IPS-NIHi11 (cell line): Measurements from ENCODE around the gene GSK3A.

Source experiments
- DNase-seq: peaks from one replicate; pipeline ENCODE4 v3.0.0; 2012; ENCODE audit warnings: mixed read lengths, low spot score

Gene GSK3A

GRCh38 chr19:42225718-42226292, 16.6 kb downstream of the GSK3A start:
- no peak for DNase-seq

DNA sequence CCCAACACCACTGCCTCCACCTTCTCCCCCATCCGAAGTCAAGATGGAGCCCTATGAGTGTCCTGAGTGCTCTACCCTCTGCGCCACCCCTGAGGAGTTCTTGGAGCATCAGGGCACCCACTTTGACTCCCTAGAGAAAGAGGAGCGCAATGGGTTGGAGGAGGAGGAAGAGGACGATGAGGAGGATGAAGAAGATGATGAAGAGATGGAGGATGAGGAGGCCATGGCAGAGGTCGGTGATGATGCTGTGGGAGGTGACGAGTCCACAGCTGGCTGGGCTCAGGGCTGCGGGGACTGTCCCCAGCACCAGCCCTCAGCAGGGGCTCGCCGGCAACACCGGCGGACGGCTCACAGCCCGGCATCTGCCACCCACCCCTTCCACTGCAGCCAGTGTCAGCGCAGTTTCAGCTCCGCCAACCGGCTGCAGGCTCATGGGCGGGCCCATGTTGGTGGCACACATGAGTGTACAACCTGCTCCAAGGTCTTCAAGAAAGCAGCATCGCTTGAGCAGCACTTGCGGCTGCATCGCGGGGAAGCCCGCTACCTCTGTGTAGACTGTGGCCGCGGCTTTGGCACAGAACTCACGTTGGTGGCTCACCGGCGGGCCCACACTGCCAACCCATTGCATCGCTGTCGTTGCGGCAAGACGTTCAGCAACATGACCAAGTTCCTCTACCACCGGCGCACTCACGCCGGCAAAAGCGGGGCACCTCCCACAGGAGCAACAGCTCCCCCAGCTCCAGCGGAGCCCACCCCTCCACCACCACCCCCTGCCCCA, 17.3 kb downstream of the GSK3A start:
- DNase-seq: no peak

- DNase-seq: no peak
Observed at GRCh38 chr19:42220751-42221097, 21.7 kb downstream of the GSK3A start.

DNA sequence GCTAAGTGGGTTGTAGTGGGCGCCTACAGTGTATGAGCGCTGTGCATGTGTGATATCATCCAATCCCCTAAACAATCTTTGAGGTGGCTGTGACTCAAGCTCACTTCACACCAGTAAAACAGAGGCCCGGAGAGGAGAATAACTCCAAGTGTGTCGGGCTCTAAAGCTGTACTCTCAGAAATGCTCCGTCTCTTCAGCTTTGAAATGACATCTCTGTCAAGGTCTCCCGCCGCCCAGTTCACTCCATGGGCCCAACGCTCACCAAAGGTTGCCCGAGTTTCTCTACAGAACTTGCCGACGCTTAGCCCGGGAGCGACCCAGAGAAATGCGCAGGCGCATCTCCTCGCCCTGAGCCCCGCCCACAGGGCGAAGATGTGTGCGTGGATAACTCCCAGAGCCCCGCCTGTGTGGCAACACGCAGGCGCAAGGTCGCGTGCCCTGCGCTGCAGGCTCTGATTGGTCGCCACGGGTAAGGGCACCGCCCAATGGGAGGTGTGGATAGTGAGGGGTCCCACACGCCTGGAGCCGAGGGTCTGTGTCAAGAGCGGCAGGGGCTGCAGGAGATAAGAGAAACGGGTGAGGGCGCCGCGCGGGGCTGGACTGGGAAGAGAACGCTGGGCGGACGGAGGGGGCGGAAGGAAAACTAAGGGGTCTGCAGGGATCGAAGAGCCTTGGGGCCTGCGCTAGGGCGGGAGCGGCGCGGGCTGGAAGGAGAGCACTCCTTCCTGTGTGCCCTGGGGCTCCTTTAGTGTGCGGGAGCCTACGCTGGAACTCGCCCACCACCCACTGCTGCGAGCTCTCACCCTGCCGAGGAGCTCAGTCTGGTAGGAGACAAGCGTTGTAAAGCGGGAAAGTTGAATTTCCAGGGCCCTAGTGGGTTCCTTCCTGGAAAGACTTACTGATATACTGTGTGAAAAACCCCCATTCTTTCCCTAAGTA, 22.3 kb downstream of the GSK3A start, which contains the start of gene ZNF526:
Gene ZNF526, plus strand, starts transcription at position 501 of the 939 bp plus-strand sequence. CDS start 4,092 bp downstream, outside the sequence.
- DNase-seq: peak; percentile 98

DNA sequence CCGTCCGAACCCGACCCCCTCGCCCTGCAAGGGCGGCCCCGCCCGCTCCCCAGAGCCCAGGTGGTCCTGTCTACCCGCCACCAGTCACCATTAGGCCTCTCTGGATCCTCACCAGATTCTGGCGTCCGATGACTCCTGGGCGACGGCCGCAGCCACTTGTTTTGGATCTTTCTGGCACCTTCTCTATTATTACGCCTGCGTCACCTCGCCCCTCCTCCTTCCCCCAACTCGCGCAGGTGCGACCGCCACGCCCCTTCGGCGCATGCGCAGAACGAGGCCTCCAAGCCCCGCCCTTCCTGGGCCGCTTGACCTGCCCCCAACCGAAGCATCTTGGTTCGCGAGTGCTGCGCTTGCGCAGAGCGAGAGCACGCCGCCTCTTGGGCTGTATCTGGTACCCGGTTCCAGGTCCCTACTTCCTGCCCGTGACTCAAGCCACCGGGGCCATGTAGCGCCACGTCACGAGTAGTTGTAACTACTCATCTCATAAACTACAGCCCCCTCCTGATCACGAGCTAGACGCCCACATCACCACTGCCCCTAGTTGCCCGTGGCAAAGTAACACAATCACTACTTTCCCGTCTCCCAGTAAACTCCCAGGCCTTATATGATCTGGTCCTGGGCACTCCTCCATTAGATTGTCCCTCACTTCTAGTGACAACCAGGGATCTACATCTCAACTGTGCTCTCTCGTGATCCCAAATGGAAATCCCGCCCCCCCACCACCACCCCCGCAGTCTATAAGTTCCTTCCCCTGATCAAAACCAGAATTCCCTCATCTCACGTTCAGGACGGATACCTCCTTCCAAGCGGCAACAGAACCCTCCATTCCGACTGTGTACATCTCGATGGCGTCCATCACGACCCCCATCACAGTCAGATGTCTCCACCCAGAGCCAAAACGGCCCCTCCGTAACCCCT, 24.6 kb downstream of the GSK3A start, which contains the start of gene DEDD2:
Gene DEDD2, minus strand, starts transcription at position 158 of the 918 bp plus-strand sequence. CDS start 670 bp downstream, outside the sequence.
- peak; percentile 88 for DNase-seq

GRCh38 chr19:42216653-42217519, 25.5 kb downstream of the GSK3A start:
- peak; percentile 79 for DNase-seq

DNA sequence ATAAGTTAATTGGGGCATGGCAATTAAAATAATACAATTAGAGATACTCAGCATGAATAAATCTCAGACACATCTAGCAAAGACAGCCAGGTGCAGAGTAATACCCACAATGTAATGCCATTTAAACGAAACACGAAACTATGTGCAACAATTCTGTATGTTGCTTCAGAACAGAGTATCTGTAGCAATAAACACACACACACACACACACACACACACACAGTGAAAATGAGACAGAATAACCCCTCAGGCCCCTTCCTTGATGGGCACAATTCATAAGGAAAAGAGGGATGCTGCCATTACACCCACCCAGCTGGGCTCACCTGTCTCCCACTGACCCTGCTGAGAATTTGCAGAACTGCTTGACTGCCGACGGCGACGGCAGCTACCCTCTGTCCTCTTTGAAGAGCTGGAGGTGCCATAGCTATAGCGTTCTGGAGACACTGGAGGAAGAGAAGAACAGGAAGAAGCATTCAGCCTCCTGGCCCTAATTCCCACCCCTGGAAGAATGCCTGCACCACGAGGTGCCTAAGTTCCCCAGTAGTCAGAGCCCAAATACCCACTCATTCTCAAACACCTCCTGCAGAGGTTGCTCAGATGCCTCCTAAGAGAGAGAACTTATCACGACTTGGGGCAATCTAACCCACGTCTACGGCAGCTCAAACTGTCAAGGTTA, 27.5 kb downstream of the GSK3A start:
- DNase-seq: no peak

DNA sequence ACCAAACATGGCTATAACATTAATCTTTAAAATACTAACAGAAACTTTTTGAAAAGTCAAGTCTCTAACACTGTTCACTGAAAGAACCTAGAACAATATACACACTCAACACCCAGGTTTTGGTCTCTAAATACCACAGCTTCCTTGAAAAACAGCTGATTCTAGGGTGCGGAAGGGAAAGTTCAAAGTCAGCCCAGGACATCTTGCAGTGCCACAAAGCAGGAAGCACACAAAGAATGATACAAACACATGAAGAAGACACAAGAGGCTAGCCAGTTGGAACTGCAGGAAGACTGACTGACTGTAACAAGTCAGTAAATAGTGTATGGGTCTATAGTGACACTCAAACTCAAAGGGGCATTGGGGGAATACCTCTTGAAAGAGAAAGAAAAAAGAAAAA, 29.5 kb downstream of the GSK3A start:
- no peak for DNase-seq

- no peak for DNase-seq
Observed at GRCh38 chr19:42208612-42209011, 33.8 kb downstream of the GSK3A start.

GRCh38 chr19:42207767-42208271, 34.6 kb downstream of the GSK3A start:
- DNase-seq: no peak

DNA sequence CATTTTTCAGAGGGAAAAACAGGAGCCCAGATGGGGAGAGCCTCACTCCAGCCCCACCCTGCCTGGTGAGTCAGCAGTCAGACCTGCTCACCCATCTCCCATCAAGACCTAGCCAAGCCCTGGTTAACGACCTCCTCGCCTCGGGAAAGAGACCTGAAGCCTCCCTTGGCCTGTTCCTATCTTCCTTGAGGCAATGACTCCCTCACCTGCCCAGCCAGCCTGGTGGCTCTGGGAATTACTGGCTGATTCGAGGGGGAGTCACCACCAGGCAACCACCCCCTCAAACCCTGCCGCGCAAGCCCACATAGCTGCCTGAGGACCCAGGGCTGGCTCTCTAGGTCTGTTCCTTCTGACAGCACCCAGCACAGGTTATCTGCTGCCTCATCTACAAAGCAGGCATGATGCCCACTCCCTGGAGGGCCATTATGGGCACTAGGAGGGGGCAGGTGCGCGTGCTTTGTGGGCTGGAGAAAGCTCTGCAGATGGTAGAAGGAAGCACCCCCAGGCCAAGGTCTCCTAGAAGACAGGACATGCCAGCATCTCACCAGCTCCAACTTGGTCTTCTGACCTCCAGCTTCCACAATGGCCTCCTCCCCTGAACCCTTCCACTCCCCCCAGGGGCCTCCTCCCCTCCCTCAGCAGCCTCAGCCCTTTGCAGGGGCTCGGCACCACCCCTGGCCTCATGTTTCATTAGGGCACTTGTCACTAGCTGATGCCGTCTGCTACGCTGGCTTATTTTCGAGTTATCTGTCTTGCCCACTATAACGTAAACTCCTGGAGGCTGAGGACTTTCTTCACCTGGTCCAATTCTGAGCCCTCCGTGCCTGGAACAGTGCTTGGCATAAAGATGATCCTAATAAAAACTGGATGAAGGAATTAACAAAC, 35.3 kb downstream of the GSK3A start:
- no peak for DNase-seq

GRCh38 chr19:42204664-42205063, 37.7 kb downstream of the GSK3A start:
- peak; percentile 72 for DNase-seq

DNA sequence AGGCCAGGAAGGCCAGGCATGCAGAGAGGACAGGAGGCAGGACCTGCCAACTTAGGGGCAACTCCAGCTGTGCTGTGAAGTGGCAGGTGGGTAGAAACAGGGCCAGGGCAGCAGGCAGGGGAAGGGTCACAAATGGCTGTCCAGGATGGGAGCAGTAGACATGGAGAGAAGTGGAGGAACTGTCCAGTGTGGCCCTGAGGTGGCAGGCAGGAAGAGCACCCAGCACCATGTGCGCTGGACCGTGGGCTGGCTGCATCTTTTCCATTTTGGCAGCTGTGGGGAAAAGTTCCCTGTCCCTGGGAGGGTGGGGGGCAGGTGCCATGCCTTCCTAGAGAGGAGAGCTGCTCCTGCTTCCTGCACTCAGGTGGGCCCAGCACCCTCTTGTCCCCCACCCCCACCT, 38.7 kb downstream of the GSK3A start:
- DNase-seq: no peak

DNA sequence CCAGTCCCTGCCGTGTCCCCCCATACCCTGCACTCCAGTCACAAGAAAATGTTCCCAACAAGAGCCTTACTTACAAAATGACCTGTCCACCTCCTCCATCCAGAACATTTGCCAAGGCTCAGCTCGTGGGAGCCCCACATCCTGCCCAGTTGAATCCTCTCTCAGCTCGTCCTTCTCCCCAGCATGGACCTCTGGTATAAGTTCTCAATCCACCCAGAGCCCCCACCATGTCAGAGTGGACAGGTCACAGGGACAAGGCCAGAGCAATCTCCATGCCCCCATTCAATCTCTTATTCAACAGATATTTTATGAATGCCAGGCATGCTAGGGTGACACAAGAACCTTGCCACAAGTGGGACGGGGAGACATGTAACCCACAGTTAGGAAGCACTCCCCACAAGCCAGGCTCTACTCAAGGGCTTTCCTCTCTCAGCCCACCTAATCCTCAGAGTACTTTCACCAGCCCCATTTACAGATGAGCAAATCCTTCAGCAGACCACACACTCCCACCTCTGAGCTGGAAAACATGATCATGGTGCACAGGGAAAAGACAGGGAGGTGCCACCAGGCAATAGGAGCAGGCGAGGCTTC, 40.0 kb downstream of the GSK3A start:
- no peak for DNase-seq

GRCh38 chr19:42201489-42202289, 40.7 kb downstream of the GSK3A start:
- DNase-seq: no peak

DNA sequence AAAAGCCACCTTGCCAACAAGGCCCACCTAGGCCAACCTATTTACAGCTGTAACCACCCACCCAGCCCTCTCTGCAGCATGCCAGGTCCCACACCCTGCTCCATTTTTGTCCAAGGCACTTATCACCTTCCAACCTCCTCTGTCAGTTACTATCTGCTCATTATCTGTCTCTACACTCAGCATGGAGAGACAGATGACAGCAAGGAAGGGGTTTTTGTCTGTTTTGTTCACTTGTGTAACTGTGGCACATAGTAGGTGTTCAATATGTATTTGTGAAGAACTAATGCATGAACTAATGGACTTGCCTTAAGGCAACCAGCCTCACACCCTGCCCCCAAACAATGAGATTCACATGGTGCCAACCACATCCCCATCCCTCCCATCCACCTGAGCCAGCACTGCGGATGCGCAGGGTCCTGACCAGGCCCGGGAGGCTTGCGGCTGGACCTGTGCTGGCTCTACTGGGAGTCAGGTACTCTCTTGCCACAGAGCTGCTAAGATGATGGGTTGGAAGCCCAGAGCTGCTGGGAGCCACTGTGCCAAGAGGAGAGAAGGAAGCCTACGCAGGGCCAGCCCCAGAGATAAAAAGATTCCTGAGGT, 42.2 kb downstream of the GSK3A start:
- DNase-seq: no peak
